Loucy (cell line): ENCODE measurements around the gene ASIC2.

Experiments used
- H2AFZ ChIP-seq: fragments of 200-600 bp; sonication (generic); 2 replicates; pipeline ENCODE4 v1.6.0; 2016; ENCODE audit warnings: antibody characterized with exemption, mild to moderate bottlenecking, low read length, moderate library complexity
- H3F3A ChIP-seq: fragments of 200-600 bp; 2 replicates; pipeline ENCODE4 v1.6.0; 2016; ENCODE audit warnings: antibody characterized with exemption, low read depth, mild to moderate bottlenecking
- H3K27me3 ChIP-seq: fragments of 200-600 bp; sonication (generic); 2 replicates; pipeline ENCODE4 v1.6.1; 2014; ENCODE audit warnings: low read length, mild to moderate bottlenecking; ENCODE audit not compliant: insufficient read depth, poor library complexity, severe bottlenecking
- H3K36me3 ChIP-seq: fragments of 200-600 bp; sonication (generic); 2 replicates; pipeline ENCODE4 v1.6.1; 2016; ENCODE audit warnings: low read length; ENCODE audit not compliant: insufficient read depth
- H3K4me1 ChIP-seq: fragments of 200-600 bp; sonication (generic); 2 replicates; pipeline ENCODE4 v1.5.1; 2014; ENCODE audit warnings: low read length, mild to moderate bottlenecking; ENCODE audit not compliant: insufficient read depth, poor library complexity, severe bottlenecking
- H3K4me2 ChIP-seq: fragments of 200-600 bp; sonication (generic); 2 replicates; pipeline ENCODE4 v1.6.0; 2014; ENCODE audit warnings: antibody characterized with exemption, low read length, low read depth, mild to moderate bottlenecking; ENCODE audit not compliant: poor library complexity, severe bottlenecking
- H3K4me3 ChIP-seq: fragments of 200-600 bp; sonication (generic); 2 replicates; pipeline ENCODE4 v1.5.1; 2014; ENCODE audit warnings: low read length, mild to moderate bottlenecking, mixed read lengths; ENCODE audit not compliant: poor library complexity, severe bottlenecking
- H3K79me2 ChIP-seq: fragments of 200-600 bp; sonication (generic); 2 replicates; pipeline ENCODE4 v1.6.1; 2014; ENCODE audit warnings: low read length; ENCODE audit not compliant: insufficient read depth
- H3K9ac ChIP-seq: fragments of 200-600 bp; sonication (generic); 2 replicates; pipeline ENCODE4 v1.6.0; 2014; ENCODE audit warnings: mild to moderate bottlenecking, low read depth, low read length, moderate library complexity; ENCODE audit not compliant: poor library complexity, severe bottlenecking
- H3K9me2 ChIP-seq: fragments of 200-600 bp; sonication (generic); replicated peaks from 2 replicates; pipeline ENCODE4 v1.6.1; 2016; ENCODE audit warnings: low read depth, low read length, mixed read lengths
- H3K9me3 ChIP-seq: fragments of 200-600 bp; sonication (generic); 2 replicates; pipeline ENCODE4 v1.6.1; 2014; ENCODE audit warnings: mild to moderate bottlenecking, antibody characterized with exemption, low read length, low read depth; ENCODE audit not compliant: insufficient read depth
- H4K20me1 ChIP-seq: fragments of 200-600 bp; sonication (generic); 2 replicates; pipeline ENCODE4 v1.6.0; 2014; ENCODE audit warnings: antibody characterized with exemption, low read length, mild to moderate bottlenecking; ENCODE audit not compliant: insufficient read depth, poor library complexity, severe bottlenecking
- CTCF ChIP-seq: fragments of 200-600 bp; sonication (generic); conservative IDR thresholded peaks from 2 replicates; pipeline ENCODE4 v1.5.1; 2014; ENCODE audit warnings: mild to moderate bottlenecking, antibody characterized with exemption, low read length
- EZH2phosphoT487 ChIP-seq: fragments of 200-600 bp; IDR thresholded peaks from 2 replicates; pipeline ENCODE4 v1.6.1; 2018; ENCODE audit warnings: antibody characterized with exemption, mild to moderate bottlenecking, moderate library complexity, borderline replicate concordance

The ASIC2 gene

GRCh38 chr17:33049781-33050414, 243.2 kb downstream of the ASIC2 start:
- peak; percentile 86 for TF ChIP-seq CTCF
- TF ChIP-seq EZH2phosphoT487 = no peak
- Histone ChIP-seq H3K27me3 (no peaks in the 10 kb centered on the region), H3K9ac (no peak overlapping the region), H3K4me3 (no peak overlapping the region), H2AFZ (no peak overlapping the region), H3K36me3 (no peaks in the 10 kb centered on the region), H3K9me3 (no peaks in the 10 kb centered on the region), H4K20me1 (no peaks in the 10 kb centered on the region), H3K4me1 (no peaks in the 10 kb centered on the region), H3K9me2 (no peaks in the 10 kb centered on the region), H3F3A (no peaks in the 10 kb centered on the region), H3K4me2 (no peak overlapping the region), H3K79me2 (no peaks in the 10 kb centered on the region)

- Histone ChIP-seq H4K20me1 (no peaks in the 10 kb centered on the region), H3K9me2 (no peaks in the 10 kb centered on the region), H3K9me3 (no peaks in the 10 kb centered on the region), H3K79me2 (no peaks in the 10 kb centered on the region), H3K4me3 (no peak overlapping the region), H3K4me1 (no peaks in the 10 kb centered on the region), H3K4me2 (no peak overlapping the region), H2AFZ (no peak overlapping the region), H3K36me3 (no peaks in the 10 kb centered on the region), H3K9ac (no peak overlapping the region), H3F3A (no peaks in the 10 kb centered on the region), H3K27me3 (no peaks in the 10 kb centered on the region)
- TF ChIP-seq EZH2phosphoT487 (no peak), CTCF (no peak)
Observed at GRCh38 chr17:33046361-33047255, 246.5 kb downstream of the ASIC2 start.

GRCh38 chr17:33045216-33045615, 247.9 kb downstream of the ASIC2 start:
- H4K20me1 ChIP-seq = no peaks in the 10 kb centered on the region
- no peaks in the 10 kb centered on the region for H3K9me3 ChIP-seq
- no peaks in the 10 kb centered on the region for H3F3A ChIP-seq
- no peaks in the 10 kb centered on the region for H3K27me3 ChIP-seq
- no peak overlapping the region for H2AFZ ChIP-seq
- TF ChIP-seq EZH2phosphoT487 (no peak), CTCF (no peak)
- H3K9ac ChIP-seq = no peak overlapping the region
- H3K4me3 ChIP-seq = no peak overlapping the region
- H3K79me2 ChIP-seq = no peaks in the 10 kb centered on the region
- no peak overlapping the region for H3K4me2 ChIP-seq
- H3K4me1 ChIP-seq = no peaks in the 10 kb centered on the region
- no peaks in the 10 kb centered on the region for H3K9me2 ChIP-seq
- H3K36me3 ChIP-seq = no peaks in the 10 kb centered on the region
